SK-N-SH (cell line): Measurements from ENCODE around the gene MRPS35. TPM values are rescaled to one million over a fixed set of nuclear protein-coding genes. Genes with fewer than 3 reads are reported as not detected.

Experiments used
- CTCF ChIA-PET: fragments of 300-600, 350-600 bp; formaldehyde crosslinking; extraction: SDS; loops from one replicate; lab custom pipeline; 2021; lab: Yijun Ruan, JAX
- POLR2A ChIA-PET: fragments of 350-600 bp; sonication (Branson Sonifier 250); formaldehyde crosslinking; extraction: SDS; loops from one replicate; lab custom pipeline; 2020; ENCODE audit warnings: antibody characterized with exemption, inconsistent platforms; lab: Yijun Ruan, JAX
- DNase-seq: peaks from one replicate; pipeline ENCODE4 v3.0.0; 2012
- H2AFZ ChIP-seq: fragments of 200-600 bp; sonication (generic); 2 replicates; pipeline ENCODE4 v1.8.1; 2016; ENCODE audit warnings: antibody characterized with exemption, mild to moderate bottlenecking, low read depth
- H3F3A ChIP-seq: fragments of 200-600 bp; sonication (generic); replicated peaks from 2 replicates; pipeline ENCODE3; 2016; ENCODE audit warnings: antibody characterized with exemption, mild to moderate bottlenecking; ENCODE audit not compliant: insufficient read depth
- H3K27ac ChIP-seq, 2 experiments: fragments of 200-500 bp in 1 of 2; fragments of 200-600 bp in 1 of 2; sonication (Bioruptor generic) in 1 of 2; sonication (generic), shearing (Covaris generic) in 1 of 2; 2 replicates each; pipeline versions ENCODE4 v1.5.1 to v1.6.1; 2014 to 2016; ENCODE audit warnings: low read depth in 2 of 2, inconsistent platforms in 1 of 2, low read length in 1 of 2, mild to moderate bottlenecking in 1 of 2, mixed read lengths in 1 of 2
- H3K27me3 ChIP-seq: fragments of 200-600 bp; sonication (generic), shearing (Covaris generic); 2 replicates; pipeline ENCODE4 v1.6.1; 2016; ENCODE audit warnings: mixed run types; ENCODE audit not compliant: insufficient read depth
- H3K36me3 ChIP-seq, 2 experiments: fragments of 200-500 bp in 1 of 2; fragments of 200-600 bp in 1 of 2; sonication (Bioruptor generic) in 1 of 2; sonication (generic) in 1 of 2; replicated peaks in 1 of 2; 2 replicates each; pipeline versions ENCODE3 to v1.5.1; 2014 to 2016; ENCODE audit warnings: low read length in 1 of 2, mild to moderate bottlenecking in 1 of 2; ENCODE audit not compliant: insufficient read depth in 2 of 2, control insufficient read depth in 1 of 2
- H3K4me1 ChIP-seq, 2 experiments: fragments of 200-500 bp in 1 of 2; fragments of 200-600 bp in 1 of 2; sonication (Bioruptor generic) in 1 of 2; sonication (generic), shearing (Covaris generic) in 1 of 2; 2 replicates each; pipeline versions ENCODE4 v1.5.1 to v1.6.1; 2014 to 2016; ENCODE audit warnings: low read depth in 1 of 2, low read length in 1 of 2, mixed run types in 1 of 2; ENCODE audit not compliant: insufficient read depth in 2 of 2, control insufficient read depth in 1 of 2
- H3K4me2 ChIP-seq: fragments of 200-600 bp; sonication (generic), shearing (Covaris generic); 2 replicates; pipeline ENCODE4 v1.6.1; 2017; ENCODE audit warnings: mixed run types
- H3K4me3 ChIP-seq, 2 experiments: fragments of 200-500 bp in 1 of 2; fragments of 200-600 bp in 1 of 2; sonication (Bioruptor generic) in 1 of 2; sonication (generic), shearing (Covaris generic) in 1 of 2; 2 replicates each; pipeline versions ENCODE4 v1.5.1 to v1.8.1; 2014 to 2016; ENCODE audit warnings: low read depth in 2 of 2, inconsistent platforms in 1 of 2, low read length in 1 of 2, mild to moderate bottlenecking in 1 of 2, mixed read lengths in 1 of 2, moderate library complexity in 1 of 2
- H3K79me2 ChIP-seq: fragments of 200-600 bp; sonication (generic); 2 replicates; pipeline ENCODE4 v1.8.1; 2017; ENCODE audit warnings: mild to moderate bottlenecking; ENCODE audit not compliant: insufficient read depth
- H3K9ac ChIP-seq: fragments of 200-600 bp; sonication (generic); 2 replicates; pipeline ENCODE4 v1.6.1; 2017; ENCODE audit warnings: mixed run types
- H3K9me2 ChIP-seq: fragments of 200-600 bp; sonication (generic); 2 replicates; pipeline ENCODE4 v1.6.1; 2017; ENCODE audit warnings: mixed run types
- H3K9me3 ChIP-seq: fragments of 200-600 bp; sonication (generic); 2 replicates; pipeline ENCODE4 v1.6.1; 2017; ENCODE audit warnings: mixed run types, mild to moderate bottlenecking, moderate library complexity
- H4K20me1 ChIP-seq: fragments of 200-600 bp; sonication (generic); 2 replicates; pipeline ENCODE4 v1.6.1; 2017; ENCODE audit warnings: mild to moderate bottlenecking, mixed run types; ENCODE audit not compliant: insufficient read depth
- ELF1 ChIP-seq: IDR thresholded peaks from 2 replicates; pipeline ENCODE4 v1.4.0; 2012
- GABPA ChIP-seq: IDR thresholded peaks from 2 replicates; pipeline ENCODE4 v1.4.0; 2012; ENCODE audit warnings: low read depth, mild to moderate bottlenecking
- GATA2 ChIP-seq: sonication (generic); formaldehyde crosslinking; IDR thresholded peaks from 2 replicates; pipeline ENCODE4 v1.5.0; 2020; ENCODE audit warnings: mild to moderate bottlenecking, missing genetic modification reagents
- JUND ChIP-seq: IDR thresholded peaks from 2 replicates; pipeline ENCODE4 v1.4.0; 2012
- RAD21 ChIP-seq: IDR thresholded peaks from 2 replicates; pipeline ENCODE4 v1.6.1; 2012; ENCODE audit warnings: mild to moderate bottlenecking, low read length
- RFX5 ChIP-seq: IDR thresholded peaks from 2 replicates; pipeline ENCODE4 v1.6.1; 2012; ENCODE audit warnings: mild to moderate bottlenecking, improper control_type of control experiment, low read length
- TCF12 ChIP-seq: IDR thresholded peaks from 2 replicates; pipeline ENCODE4 v1.4.0; 2012
- TEAD4 ChIP-seq: IDR thresholded peaks from 2 replicates; pipeline ENCODE4 v1.4.0; 2012; ENCODE audit warnings: mild to moderate bottlenecking, borderline replicate concordance; ENCODE audit not compliant: insufficient read depth
- WGBS: methylation state at CpG from one replicate; pipeline ENCODE4 v1.1.6; 2017; ENCODE audit warnings: low lambda C conversion rate; 5-methylcytosine and 5-hydroxymethylcytosine counted together
- polyA plus RNA-seq, 3 experiments: library from polyadenylated mRNA; depleted of rRNA; stranded (reverse); fragments of >200 nt; gene quantifications; 2 replicates each; pipeline ENCODE4 v1.2.3, GENCODE V29; 2012
- TF ChIP-seq, protein P1 (sequence below): IDR thresholded peaks from 2 replicates; pipeline ENCODE4; 2012

The MRPS35 gene
- polyA plus RNA-seq, 1 of the 3 experiments (the other 2 are of a cell fraction): 32.4 TPM

GRCh38 chr12:27781680-27782079 lies 71.0 kb downstream of the MRPS35 start:
- Histone ChIP-seq H3K4me1 (peaks cover 16 to 22% of the 10 kb centered on the region in 2 experiments), H3F3A (peaks cover 30% of the 10 kb centered on the region), H3K9me2 (no peaks in the 10 kb centered on the region), H3K27ac (peak overlapping the region in 1 of 2 experiments; percentile 79; a peak in 2 of 4 replicates), H3K4me2 (peak overlapping the region; percentile 92), H3K9ac (0 out of 2 replicates have a peak overlapping the region, but pooled peaks have one; percentile 88), H3K36me3 (peaks cover 8 to 14% of the 10 kb centered on the region in 2 experiments), H4K20me1 (no peaks in the 10 kb centered on the region), H3K9me3 (no peaks in the 10 kb centered on the region), H3K4me3 (peak overlapping the region; percentile 79 to 85), H3K27me3 (no peaks in the 10 kb centered on the region), H2AFZ (no peak overlapping the region), H3K79me2 (peaks cover 65% of the 10 kb centered on the region)
- POLR2A ChIA-PET: no interaction called here
- no peak for TF ChIP-seq RFX5
- TF ChIP-seq GATA2 (CRISPR knock-in tag): 0 out of 2 replicates have a peak, but pooled peaks have one; percentile 3
- CTCF ChIA-PET: interaction anchor here (0.9 kb wide), 1 partner anchor 48 kb away, joined by 3 read pairs; no protein-coding TSS in a partner anchor
- DNase-seq: no peak
- WGBS: 68% methylated on average over 5 of the region's 5 CpGs

GRCh38 chr12:27782481-27782880 lies 71.8 kb downstream of the MRPS35 start:
- peaks cover 73% of the 10 kb centered on the region for H3K79me2 ChIP-seq
- POLR2A ChIA-PET: no interaction called here

DNA sequence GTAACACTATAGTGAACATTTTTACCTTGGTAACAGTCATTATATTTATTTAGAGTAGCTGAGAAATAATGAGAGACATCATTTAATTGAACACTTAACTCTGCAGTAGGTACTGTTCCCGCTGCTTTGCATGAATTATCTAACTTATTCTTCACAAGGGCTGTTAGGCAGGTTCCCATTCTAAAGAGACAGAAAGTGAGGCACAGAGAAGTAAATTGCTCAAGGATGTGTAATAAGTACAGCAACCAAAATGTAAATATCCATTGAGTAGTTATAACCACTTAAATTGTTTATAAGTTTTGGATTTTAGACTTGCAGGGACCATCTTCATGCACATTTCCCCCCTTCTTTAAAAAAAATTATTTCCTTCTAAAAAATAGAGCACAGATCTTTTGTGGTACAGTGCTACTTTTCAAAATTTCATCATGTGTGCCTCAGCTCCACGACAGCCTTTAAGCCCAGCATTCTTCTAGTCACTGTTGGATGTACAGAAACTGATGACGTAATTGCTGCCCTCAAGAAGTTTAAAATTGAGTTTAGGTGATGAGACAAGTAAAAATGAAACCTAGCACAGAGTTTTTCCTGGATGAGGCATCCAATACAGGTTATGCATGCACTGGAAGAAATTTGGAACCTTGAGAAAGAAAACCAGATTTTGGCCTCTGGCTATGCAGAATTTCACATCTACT lies 75.4 kb downstream of the MRPS35 start:
- POLR2A ChIA-PET: no interaction called here
- no peaks in the 10 kb centered on the region for H3K27me3 ChIP-seq
- TF ChIP-seq, protein P1, sequence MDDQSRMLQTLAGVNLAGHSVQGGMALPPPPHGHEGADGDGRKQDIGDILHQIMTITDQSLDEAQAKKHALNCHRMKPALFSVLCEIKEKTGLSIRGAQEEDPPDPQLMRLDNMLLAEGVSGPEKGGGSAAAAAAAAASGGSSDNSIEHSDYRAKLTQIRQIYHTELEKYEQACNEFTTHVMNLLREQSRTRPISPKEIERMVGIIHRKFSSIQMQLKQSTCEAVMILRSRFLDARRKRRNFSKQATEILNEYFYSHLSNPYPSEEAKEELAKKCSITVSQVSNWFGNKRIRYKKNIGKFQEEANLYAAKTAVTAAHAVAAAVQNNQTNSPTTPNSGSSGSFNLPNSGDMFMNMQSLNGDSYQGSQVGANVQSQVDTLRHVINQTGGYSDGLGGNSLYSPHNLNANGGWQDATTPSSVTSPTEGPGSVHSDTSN: no peak
- TF ChIP-seq JUND (no peak), ELF1 (no peak), RAD21 (no peak)
- TF ChIP-seq, all 33 proteins: peak for 0
- no peak overlapping the region for H2AFZ ChIP-seq
- H4K20me1 ChIP-seq: 0 out of 2 replicates have a peak, but pooled peaks cover 4% of the 10 kb centered on the region
- peaks cover 18% of the 10 kb centered on the region for H3F3A ChIP-seq
- H3K36me3 ChIP-seq: peaks cover 13 to 34% of the 10 kb centered on the region in 2 experiments
- DNase-seq: no peak
- no peak overlapping the region for H3K4me2 ChIP-seq
- H3K9ac ChIP-seq: no peak overlapping the region
- H3K4me1 ChIP-seq: peaks cover 12 to 16% of the 10 kb centered on the region in 2 experiments
- H3K27ac ChIP-seq: peak overlapping the region in 1 of 2 experiments; percentile 47; a peak in 2 of 4 replicates
- no peaks in the 10 kb centered on the region for H3K9me3 ChIP-seq
- no peak overlapping the region for H3K4me3 ChIP-seq
- peaks cover 100% of the 10 kb centered on the region for H3K79me2 ChIP-seq
- CTCF ChIA-PET: no interaction called here
- 90% methylated on average over 3 of the region's 3 CpGs for WGBS
- no peaks in the 10 kb centered on the region for H3K9me2 ChIP-seq

More at GRCh38 chr12:27782481-27782880, 71.8 kb downstream of the MRPS35 start:
- H3K9ac ChIP-seq: no peak overlapping the region
- TF ChIP-seq RAD21 (no peak), JUND (no peak), GABPA (no peak), TEAD4 (no peak), ELF1 (no peak), TCF12 (no peak)
- peak overlapping the region in 1 of 2 experiments; percentile 79; a peak in 1 of 4 replicates for H3K27ac ChIP-seq
- no peaks in the 10 kb centered on the region for H3K27me3 ChIP-seq
- CTCF ChIA-PET: no interaction called here
- H3K9me3 ChIP-seq: no peaks in the 10 kb centered on the region
- no peaks in the 10 kb centered on the region for H4K20me1 ChIP-seq
- no peaks in the 10 kb centered on the region for H3K9me2 ChIP-seq
- peaks cover 24% of the 10 kb centered on the region for H3F3A ChIP-seq
- H2AFZ ChIP-seq: no peak overlapping the region
- no peak for DNase-seq
- H3K4me1 ChIP-seq: peaks cover 16 to 22% of the 10 kb centered on the region in 2 experiments
- H3K4me3 ChIP-seq: peak overlapping the region in 1 of 2 experiments; percentile 85; a peak in 2 of 4 replicates
- H3K4me2 ChIP-seq: peak overlapping the region; percentile 92
- WGBS: 100% methylated on average over 1 of the region's 1 CpG
- H3K36me3 ChIP-seq: peaks cover 8 to 14% of the 10 kb centered on the region in 2 experiments
